Mucosa of descending colon (tissue), 3 donors: ENCODE data around the gene PTGES2. TPM values are rescaled to one million over a fixed set of nuclear protein-coding genes. Genes with fewer than 3 reads are reported as not detected.

Experiments used
- ATAC-seq: fragments of 200-7000 bp; cut with Tn5 transposase; one replicate; pipeline ENCODE4 v1.9.1; 2020; ENCODE audit warnings: mild to moderate bottlenecking, moderate library complexity
- DNase-seq, 3 donors: peaks; one replicate each; pipeline ENCODE4 v3.0.0-alpha.2; 2020
- H3K36me3 ChIP-seq: fragments of 200-600 bp; one replicate; pipeline ENCODE4 v1.8.0; 2021; ENCODE audit warnings: low read depth, mild to moderate bottlenecking
- H3K4me1 ChIP-seq: fragments of 200-600 bp; one replicate; pipeline ENCODE4 v1.8.0; 2021; ENCODE audit warnings: low read depth, mild to moderate bottlenecking
- H3K4me3 ChIP-seq: fragments of 200-600 bp; one replicate; pipeline ENCODE4 v1.8.0; 2021; ENCODE audit warnings: mild to moderate bottlenecking
- H3K9me3 ChIP-seq: fragments of 200-600 bp; one replicate; pipeline ENCODE4 v1.8.0; 2021; ENCODE audit warnings: mild to moderate bottlenecking
- CTCF ChIP-seq: fragments of 200-600 bp; IDR thresholded peaks from one replicate; pipeline ENCODE4 v1.8.0; 2022; ENCODE audit warnings: antibody characterized with exemption, mild to moderate bottlenecking
- intact Hi-C, 2 donors: fragments of 100-400 bp; cut with DNase I in 1 of 2; cut with micrococcal nuclease in 1 of 2; formaldehyde crosslinking; loops; one replicate each; pipeline versions ENCODE4 v1.11.0 to v1.11.1; 2022; cut with DNase I, micrococcal nuclease
- total RNA-seq, 3 donors: library from RNA; stranded (reverse); fragmentation: NEBNext Ultra II Directional in 2 of 3; extraction: Animal tissue kit (Norgen Biotek cat#: 25700) in 2 of 3; gene quantifications; one replicate each; pipeline versions ENCODE4 v1.2.1 to v1.2.4, GENCODE V29; 2021 to 2023
- donor health status: DM: no; HTN: no; CAD: no; lungs with moderate emphysema.
- donor health status: DM: no; HTN: no; CAD: no.
- donor health status: DM: no; HTN: yes; CAD: no.

The PTGES2 gene
- total RNA-seq, 3 donors from 2014 or later: 65.3 to 99.7 (median 90.6) TPM

GRCh38 chr9:128145536-128145935 lies 18.0 kb upstream of the PTGES2 start:
- no peak overlapping the region for H3K4me3 ChIP-seq
- intact Hi-C loops: no loop called here
- no peak for ATAC-seq
- H3K9me3 ChIP-seq: no peaks in the 10 kb centered on the region
- peaks cover 27% of the 10 kb centered on the region for H3K4me1 ChIP-seq
- no peak for TF ChIP-seq CTCF
- no peaks in the 10 kb centered on the region for H3K36me3 ChIP-seq
- DNase-seq: peak in 1 of 3 donors; percentile 20

- DNase-seq: peak in 1 of 3 donors; percentile 30
- ATAC-seq: no peak
- H3K9me3 ChIP-seq: no peaks in the 10 kb centered on the region
- H3K36me3 ChIP-seq: no peaks in the 10 kb centered on the region
- no peak for TF ChIP-seq CTCF
- intact Hi-C loops: no loop called here
- H3K4me1 ChIP-seq: peaks cover 20% of the 10 kb centered on the region
- no peak overlapping the region for H3K4me3 ChIP-seq
These were observed 17.0 kb upstream of the PTGES2 start for GRCh38 chr9:128144239-128145181.

GRCh38 chr9:128143525-128144238 lies 16.2 kb upstream of the PTGES2 start:
- TF ChIP-seq CTCF: no peak
- no peaks in the 10 kb centered on the region for H3K9me3 ChIP-seq
- intact Hi-C loops: no loop called here
- DNase-seq (peak in 2 of 3 donors; percentile 50 to 57), ATAC-seq (peak; percentile 74)
- no peak overlapping the region for H3K4me3 ChIP-seq
- no peaks in the 10 kb centered on the region for H3K36me3 ChIP-seq
- peaks cover 12% of the 10 kb centered on the region for H3K4me1 ChIP-seq

- peaks cover 5% of the 10 kb centered on the region for H3K4me1 ChIP-seq
- H3K4me3 ChIP-seq: no peak overlapping the region
- peak in 2 of 3 donors; percentile 17 to 32 for DNase-seq
- H3K9me3 ChIP-seq: no peaks in the 10 kb centered on the region
- no peak for TF ChIP-seq CTCF
- H3K36me3 ChIP-seq: no peaks in the 10 kb centered on the region
- intact Hi-C loops: no loop called here
- no peak for ATAC-seq
These were observed 15.1 kb upstream of the PTGES2 start for GRCh38 chr9:128142596-128142995.

GRCh38 chr9:128142061-128142460 lies 14.5 kb upstream of the PTGES2 start:
- intact Hi-C loops: no loop called here
- Histone ChIP-seq H3K9me3 (no peaks in the 10 kb centered on the region), H3K4me3 (no peak overlapping the region), H3K36me3 (no peaks in the 10 kb centered on the region), H3K4me1 (peaks cover 5% of the 10 kb centered on the region)
- peak in 1 of 3 donors; percentile 31 for DNase-seq
- ATAC-seq: peak; percentile 48
- TF ChIP-seq CTCF: no peak
